ENCODE measurements around the gene SYCP3. TPM values are rescaled to one million over a fixed set of nuclear protein-coding genes. Genes with fewer than 3 reads are reported as not detected.

The SYCP3 gene
- total and polyA plus RNA-seq, 2 of the 13 experiments (the other 11 are each of a cell fraction or from before 2014, with no cell fraction given): not detected

GRCh38 chr12:101697930-101698799 lies 41.1 kb downstream of the SYCP3 start (continued):
- no peak for TF ChIP-seq ATF7-NPFF (CRISPR knock-in tag; IDR thresholded peaks at IDR 0.05; ENCODE audit: low read depth)
- TF ChIP-seq, protein P1, sequence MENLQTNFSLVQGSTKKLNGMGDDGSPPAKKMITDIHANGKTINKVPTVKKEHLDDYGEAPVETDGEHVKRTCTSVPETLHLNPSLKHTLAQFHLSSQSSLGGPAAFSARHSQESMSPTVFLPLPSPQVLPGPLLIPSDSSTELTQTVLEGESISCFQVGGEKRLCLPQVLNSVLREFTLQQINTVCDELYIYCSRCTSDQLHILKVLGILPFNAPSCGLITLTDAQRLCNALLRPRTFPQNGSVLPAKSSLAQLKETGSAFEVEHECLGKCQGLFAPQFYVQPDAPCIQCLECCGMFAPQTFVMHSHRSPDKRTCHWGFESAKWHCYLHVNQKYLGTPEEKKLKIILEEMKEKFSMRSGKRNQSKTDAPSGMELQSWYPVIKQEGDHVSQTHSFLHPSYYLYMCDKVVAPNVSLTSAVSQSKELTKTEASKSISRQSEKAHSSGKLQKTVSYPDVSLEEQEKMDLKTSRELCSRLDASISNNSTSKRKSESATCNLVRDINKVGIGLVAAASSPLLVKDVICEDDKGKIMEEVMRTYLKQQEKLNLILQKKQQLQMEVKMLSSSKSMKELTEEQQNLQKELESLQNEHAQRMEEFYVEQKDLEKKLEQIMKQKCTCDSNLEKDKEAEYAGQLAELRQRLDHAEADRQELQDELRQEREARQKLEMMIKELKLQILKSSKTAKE (CRISPR knock-in tag; IDR thresholded peaks at IDR 0.05; ENCODE audit: borderline replicate concordance): no peak
- TF ChIP-seq SMAD1 (CRISPR knock-in tag; IDR thresholded peaks at IDR 0.05; ENCODE audit: borderline replicate concordance, low read depth): no peak
- TF ChIP-seq, protein P2, sequence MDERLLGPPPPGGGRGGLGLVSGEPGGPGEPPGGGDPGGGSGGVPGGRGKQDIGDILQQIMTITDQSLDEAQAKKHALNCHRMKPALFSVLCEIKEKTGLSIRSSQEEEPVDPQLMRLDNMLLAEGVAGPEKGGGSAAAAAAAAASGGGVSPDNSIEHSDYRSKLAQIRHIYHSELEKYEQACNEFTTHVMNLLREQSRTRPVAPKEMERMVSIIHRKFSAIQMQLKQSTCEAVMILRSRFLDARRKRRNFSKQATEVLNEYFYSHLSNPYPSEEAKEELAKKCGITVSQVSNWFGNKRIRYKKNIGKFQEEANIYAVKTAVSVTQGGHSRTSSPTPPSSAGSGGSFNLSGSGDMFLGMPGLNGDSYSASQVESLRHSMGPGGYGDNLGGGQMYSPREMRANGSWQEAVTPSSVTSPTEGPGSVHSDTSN (CRISPR knock-in tag; IDR thresholded peaks at IDR 0.05): no peak
- TF ChIP-seq ZNF30 (CRISPR knock-in tag; IDR thresholded peaks at IDR 0.05): no peak
- TF ChIP-seq ZNF18 (CRISPR knock-in tag; IDR thresholded peaks at IDR 0.05; ENCODE audit: insufficient replicate concordance): no peak
- TF ChIP-seq, protein P3, sequence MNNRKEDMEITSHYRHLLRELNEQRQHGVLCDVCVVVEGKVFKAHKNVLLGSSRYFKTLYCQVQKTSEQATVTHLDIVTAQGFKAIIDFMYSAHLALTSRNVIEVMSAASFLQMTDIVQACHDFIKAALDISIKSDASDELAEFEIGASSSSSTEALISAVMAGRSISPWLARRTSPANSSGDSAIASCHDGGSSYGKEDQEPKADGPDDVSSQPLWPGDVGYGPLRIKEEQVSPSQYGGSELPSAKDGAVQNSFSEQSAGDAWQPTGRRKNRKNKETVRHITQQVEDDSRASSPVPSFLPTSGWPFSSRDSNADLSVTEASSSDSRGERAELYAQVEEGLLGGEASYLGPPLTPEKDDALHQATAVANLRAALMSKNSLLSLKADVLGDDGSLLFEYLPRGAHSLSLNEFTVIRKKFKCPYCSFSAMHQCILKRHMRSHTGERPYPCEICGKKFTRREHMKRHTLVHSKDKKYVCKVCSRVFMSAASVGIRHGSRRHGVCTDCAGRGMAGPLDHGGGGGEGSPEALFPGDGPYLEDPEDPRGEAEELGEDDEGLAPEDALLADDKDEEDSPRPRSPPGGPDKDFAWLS (CRISPR knock-in tag; IDR thresholded peaks at IDR 0.05; ENCODE audit: borderline replicate concordance): no peak
- TF ChIP-seq DR1 (CRISPR knock-in tag; IDR thresholded peaks at IDR 0.05): no peak
- TF ChIP-seq ZNF784 (CRISPR knock-in tag; IDR thresholded peaks at IDR 0.05; ENCODE audit: borderline replicate concordance): peak; percentile 76; the same call in 1 of the 2 replicates
- no peak; the same call in 1 of the 2 replicates for TF ChIP-seq ZNF737 (CRISPR knock-in tag; IDR thresholded peaks at IDR 0.05; ENCODE audit: borderline replicate concordance)
- TF ChIP-seq ZNF816 (CRISPR knock-in tag; IDR thresholded peaks at IDR 0.05; ENCODE audit: borderline replicate concordance): 0 out of 2 replicates have a peak, but pooled peaks have one; percentile 25
- TF ChIP-seq BCL3 (CRISPR knock-in tag; IDR thresholded peaks at IDR 0.05): no peak
- TF ChIP-seq KLF15 (CRISPR knock-in tag; IDR thresholded peaks at IDR 0.05; ENCODE audit: borderline replicate concordance): no peak
- no peak for TF ChIP-seq GZF1 (CRISPR knock-in tag; IDR thresholded peaks at IDR 0.05)
- no peak for TF ChIP-seq ZNF224 (CRISPR knock-in tag; IDR thresholded peaks at IDR 0.05)
- TF ChIP-seq, protein P4, sequence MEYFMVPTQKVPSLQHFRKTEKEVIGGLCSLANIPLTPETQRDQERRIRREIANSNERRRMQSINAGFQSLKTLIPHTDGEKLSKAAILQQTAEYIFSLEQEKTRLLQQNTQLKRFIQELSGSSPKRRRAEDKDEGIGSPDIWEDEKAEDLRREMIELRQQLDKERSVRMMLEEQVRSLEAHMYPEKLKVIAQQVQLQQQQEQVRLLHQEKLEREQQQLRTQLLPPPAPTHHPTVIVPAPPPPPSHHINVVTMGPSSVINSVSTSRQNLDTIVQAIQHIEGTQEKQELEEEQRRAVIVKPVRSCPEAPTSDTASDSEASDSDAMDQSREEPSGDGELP (IDR thresholded peaks at IDR 0.05; ENCODE audit: borderline replicate concordance, low read depth): no peak
- TF ChIP-seq ZNF263 (CRISPR knock-in tag; IDR thresholded peaks at IDR 0.05): no peak
- no peak for TF ChIP-seq THAP11 (CRISPR knock-in tag; IDR thresholded peaks at IDR 0.05)
